SH-SY5Y (cell line): ENCODE measurements around the gene LNX1.

Experiments used
- GATA2 ChIP-seq: IDR thresholded peaks from 2 replicates; pipeline ENCODE4 v1.6.1; 2011; ENCODE audit warnings: mild to moderate bottlenecking, low read depth, low read length
- GATA3 ChIP-seq: IDR thresholded peaks from 2 replicates; pipeline ENCODE4 v1.6.1; 2011; ENCODE audit warnings: low read depth, mild to moderate bottlenecking, low read length, moderate library complexity

Gene LNX1

GRCh38 chr4:53424280-53424679 is 167.0 kb downstream of the LNX1 start:
- TF ChIP-seq GATA3, result no peak
- TF ChIP-seq GATA2, result no peak

DNA sequence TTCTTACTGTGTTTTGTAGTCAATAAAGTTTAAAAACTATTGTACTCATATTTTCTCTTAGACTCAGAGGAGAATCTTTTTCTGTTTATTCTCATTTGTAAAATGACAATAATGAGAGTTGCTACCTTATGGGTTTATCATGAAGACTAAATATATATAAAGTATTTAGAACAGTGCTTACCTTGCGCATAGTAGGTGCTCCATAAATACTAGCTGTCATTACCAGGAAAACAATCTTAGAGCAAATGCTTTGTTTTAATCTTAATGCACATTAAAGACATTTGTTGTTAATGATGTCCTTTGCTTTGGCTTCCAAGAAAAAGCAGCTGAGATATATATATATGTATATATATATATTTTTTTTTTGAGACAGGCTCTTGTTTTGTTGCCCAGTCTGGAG is 168.9 kb downstream of the LNX1 start:
- TF ChIP-seq GATA3 (no peak), GATA2 (no peak)

DNA sequence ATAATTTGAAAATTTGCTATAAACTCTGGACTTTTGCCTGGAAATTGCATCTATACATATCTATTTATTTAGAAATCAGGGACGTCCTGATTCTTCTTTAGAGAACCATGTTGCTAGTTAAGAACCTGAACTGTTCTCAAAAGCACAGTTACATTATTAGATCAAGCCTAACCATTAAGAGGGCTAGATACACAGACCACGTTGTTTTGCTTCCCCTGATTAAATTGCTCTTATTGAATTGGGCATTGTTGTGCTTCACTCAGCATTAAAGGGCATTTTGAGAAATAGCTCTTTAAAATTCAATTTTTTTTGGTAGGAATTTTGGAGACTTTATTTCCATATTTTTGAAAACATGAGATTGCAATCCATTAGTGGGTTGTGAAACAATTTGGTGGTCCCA is 169.5 kb downstream of the LNX1 start:
- TF ChIP-seq GATA2 (no peak), GATA3 (no peak)

- TF ChIP-seq GATA2 (no peak), GATA3 (no peak)
Measured at GRCh38 chr4:53419208-53419607, 172.1 kb downstream of the LNX1 start.
